ENCODE measurements around the gene CLCA2. TPM values are rescaled to one million over a fixed set of nuclear protein-coding genes. Genes with fewer than 3 reads are reported as not detected.

Gene CLCA2
- polyA plus RNA-seq, 1 of the 3 experiments (the other 2 are of a cell fraction): 0.02 TPM

GRCh38 chr1:86378813-86379212, 45.2 kb upstream of the CLCA2 start (continued):
- TF ChIP-seq FOXJ3 (CRISPR knock-in tag; IDR thresholded peaks at IDR 0.05) (no peak), RCOR1 (IDR thresholded peaks at IDR 0.05; ENCODE audit: low read length) (no peak), MEF2A (IDR thresholded peaks at IDR 0.05; ENCODE audit: borderline replicate concordance, low read depth) (no peak), TEAD4 (IDR thresholded peaks at IDR 0.05; ENCODE audit: borderline replicate concordance, insufficient read depth) (no peak), NRF1 (IDR thresholded peaks at IDR 0.05; ENCODE audit: low read depth, low read length) (no peak), EP300 (IDR thresholded peaks at IDR 0.05; ENCODE audit: borderline replicate concordance in 1 of 2, low read depth in 1 of 2, low read length in 1 of 2) (no peak), SIN3A (IDR thresholded peaks at IDR 0.05; ENCODE audit: borderline replicate concordance, low read depth, low read length) (no peak), FOSL2 (IDR thresholded peaks at IDR 0.05; ENCODE audit: borderline replicate concordance, low read depth) (no peak), FOXM1 (IDR thresholded peaks at IDR 0.05; ENCODE audit: low read depth) (no peak)

- Histone ChIP-seq H3K4me2 (peak overlapping the region; percentile 45; the same call in 1 of the 2 replicates), H3K27me3 (ENCODE audit: insufficient read depth) (no peaks in the 10 kb centered on the region), H3K9ac (no peak overlapping the region), H3K9me2 (no peaks in the 10 kb centered on the region), H3K4me3 (ENCODE audit: low read depth in 2 of 2, low read length in 1 of 2) (peak overlapping the region in 1 of 2 experiments; percentile 23; a peak in 1 of 4 replicates), H3F3A (replicated peaks; ENCODE audit: insufficient read depth) (no peaks in the 10 kb centered on the region), H3K27ac (ENCODE audit: low read depth in 2 of 2, low read length in 1 of 2) (no peak overlapping the region), H3K79me2 (ENCODE audit: insufficient read depth) (no peaks in the 10 kb centered on the region; the same call in 1 of the 2 replicates), H3K9me3 (no peaks in the 10 kb centered on the region), H3K36me3 (replicated peaks in 1 of 2; ENCODE audit: control insufficient read depth in 1 of 2, insufficient read depth in 2 of 2, low read length in 1 of 2) (peaks cover 10 to 45% of the 10 kb centered on the region in 2 experiments), H4K20me1 (ENCODE audit: insufficient read depth) (no peaks in the 10 kb centered on the region), H3K4me1 (ENCODE audit: control insufficient read depth in 1 of 2, insufficient read depth in 2 of 2, low read depth in 1 of 2, low read length in 1 of 2) (no peaks in the 10 kb centered on the region; a peak in 1 of 4 replicates), H2AFZ (ENCODE audit: low read depth) (peak overlapping the region; percentile 67; the same call in 1 of the 2 replicates)
- POLR2A ChIA-PET: no interaction called here
- 5% methylated on average over 4 of the region's 4 CpGs for WGBS (ENCODE audit: low lambda C conversion rate)
- TF ChIP-seq SMC3 (IDR thresholded peaks at IDR 0.05; ENCODE audit: low read depth, low read length): peak; percentile 60
- TF ChIP-seq CTCF (IDR thresholded peaks at IDR 0.05): peak; percentile 78
- peak; percentile 90 for TF ChIP-seq RAD21 (IDR thresholded peaks at IDR 0.05; ENCODE audit: low read length)
- no peak for TF ChIP-seq MAX (IDR thresholded peaks at IDR 0.05; ENCODE audit: low read depth)
- TF ChIP-seq CHD2 (IDR thresholded peaks at IDR 0.05; ENCODE audit: low read length, partially characterized antibody): no peak
- CTCF ChIA-PET: interaction anchor here (0.5 to 2.8 kb wide), 38 partner anchors 8 to 1089 kb away, joined by 3 to 25 read pairs (median 4); partner anchors contain the start of gene ODF2L
- DNase-seq: peak; percentile 41
These were observed 43.6 kb upstream of the CLCA2 start for GRCh38 chr1:86380257-86380861.

Data from SK-N-SH (cell line).